ENCODE results near the gene GOLGA6L10.
"Not testable (repeated sequence)": the region's sequence is repeated elsewhere in the genome, so short reads cannot be mapped to it uniquely, and the experiment has no call there.

GOLGA6L10 gene

DNA sequence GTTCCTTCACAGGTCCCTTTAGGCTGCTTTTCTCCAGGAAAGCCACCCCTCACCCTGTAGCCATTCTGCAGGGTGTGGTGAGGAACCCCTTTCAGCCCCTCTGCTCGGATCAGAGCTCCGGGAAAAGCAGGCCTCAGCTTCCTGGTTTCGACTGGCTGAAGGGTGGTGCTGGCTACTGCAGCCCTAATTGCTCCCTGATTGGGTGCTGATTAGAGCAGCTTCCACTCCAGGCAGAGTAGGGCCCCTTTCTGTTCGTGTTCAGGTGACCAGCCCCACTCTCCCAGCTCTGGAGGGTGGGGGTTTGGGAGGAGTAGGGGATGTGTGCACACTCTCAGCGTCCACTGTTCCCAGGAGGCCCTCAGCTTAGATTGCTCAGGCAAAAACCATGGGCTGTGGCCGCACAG, 49.8 kb downstream of the GOLGA6L10 start:
- DNase-seq (ENCODE audit: low read depth): not testable (repeated sequence)

DNA sequence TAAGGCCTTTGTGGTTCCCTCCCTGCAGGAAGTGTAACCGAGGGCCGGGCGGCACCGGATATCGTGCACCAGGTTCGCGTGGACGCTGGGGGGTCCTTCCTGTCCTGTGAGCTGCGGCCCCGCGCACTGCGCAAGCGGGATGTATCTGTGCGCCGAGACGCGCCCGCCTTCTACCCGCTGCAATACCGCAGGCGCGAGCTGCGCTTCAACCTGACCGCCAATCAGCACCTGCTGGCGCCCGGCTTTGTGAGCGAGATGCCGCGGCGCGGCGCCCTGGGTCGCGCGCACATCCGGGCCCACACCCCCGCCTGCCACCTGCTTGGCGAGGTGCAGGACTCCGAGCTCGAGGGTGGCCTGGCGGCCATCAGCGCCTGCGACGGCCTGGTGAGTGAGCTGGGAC, 50.8 kb downstream of the GOLGA6L10 start:
- DNase-seq (ENCODE audit: low read depth): peak; percentile 54

DNA sequence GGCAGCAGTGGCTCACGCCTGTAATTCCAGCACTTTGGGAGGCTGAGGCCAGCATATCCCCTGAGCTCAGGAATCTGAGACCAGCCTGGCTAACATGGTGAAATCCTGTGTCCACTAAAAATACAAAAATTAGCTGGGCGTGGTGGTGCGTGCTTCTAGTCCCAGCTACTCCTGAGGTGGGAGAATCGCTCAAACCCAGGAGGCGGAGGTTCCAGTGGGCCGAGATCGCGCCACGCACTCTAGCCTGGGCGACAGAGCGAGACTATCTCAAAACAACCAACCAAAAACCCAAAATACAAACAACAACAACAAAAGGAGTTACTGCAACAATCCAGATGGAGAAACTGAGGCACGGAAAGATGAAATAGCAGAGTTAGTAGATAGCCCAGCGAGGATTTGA, 51.2 kb downstream of the GOLGA6L10 start:
- no peak for DNase-seq (ENCODE audit: low read depth)

DNA sequence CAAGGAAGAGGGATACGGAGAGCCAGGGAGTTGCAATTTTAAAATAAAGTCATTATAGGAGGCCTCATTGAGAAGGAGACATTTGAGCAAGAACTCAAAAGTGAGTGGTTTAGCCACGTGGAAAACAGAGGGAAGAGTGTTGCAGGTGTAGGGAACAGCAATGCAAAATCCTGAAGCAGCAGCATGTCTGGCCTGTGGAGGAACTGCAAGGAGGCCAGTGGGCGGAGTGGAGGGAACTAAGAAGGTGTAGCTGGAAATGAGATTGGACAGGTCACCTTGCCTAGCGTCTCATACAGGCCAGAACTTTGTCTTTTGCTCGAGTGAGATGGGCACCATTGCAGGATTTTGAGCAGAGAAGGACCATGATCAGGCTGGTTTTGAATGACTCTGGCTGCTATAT, 51.7 kb downstream of the GOLGA6L10 start:
- no peak for DNase-seq (ENCODE audit: low read depth)

DNA sequence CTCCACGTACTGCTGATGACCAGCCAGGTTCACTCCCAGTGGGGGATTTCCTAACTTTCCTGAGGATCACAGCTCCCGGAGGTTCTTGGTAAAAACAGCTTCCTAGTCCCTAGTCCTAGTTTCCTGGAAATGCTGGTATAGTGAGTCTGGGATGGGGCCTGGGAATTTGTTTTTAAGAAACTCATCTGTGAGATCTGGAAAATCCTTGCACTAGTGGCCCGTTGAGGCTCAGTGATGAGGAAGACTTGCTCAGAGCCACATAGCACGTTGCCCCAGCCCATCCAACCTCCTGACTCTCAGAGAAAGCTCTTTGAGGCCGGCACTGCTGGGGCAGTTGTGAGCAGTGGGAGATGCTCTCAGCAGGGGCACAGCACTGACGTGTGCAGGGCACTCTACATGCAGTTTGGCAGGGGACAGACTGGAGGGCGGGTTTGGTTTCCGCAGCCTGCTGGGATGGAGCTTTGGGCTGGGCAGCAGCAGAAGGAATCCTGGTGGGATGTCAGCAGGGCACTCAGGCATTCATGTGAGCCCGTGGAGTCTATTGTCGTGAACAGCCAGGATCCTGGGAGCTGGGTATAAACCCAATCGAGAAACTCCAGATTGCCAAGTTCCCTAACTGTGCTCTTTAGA, 55.1 kb downstream of the GOLGA6L10 start:
- DNase-seq (ENCODE audit: low read depth): no peak

DNA sequence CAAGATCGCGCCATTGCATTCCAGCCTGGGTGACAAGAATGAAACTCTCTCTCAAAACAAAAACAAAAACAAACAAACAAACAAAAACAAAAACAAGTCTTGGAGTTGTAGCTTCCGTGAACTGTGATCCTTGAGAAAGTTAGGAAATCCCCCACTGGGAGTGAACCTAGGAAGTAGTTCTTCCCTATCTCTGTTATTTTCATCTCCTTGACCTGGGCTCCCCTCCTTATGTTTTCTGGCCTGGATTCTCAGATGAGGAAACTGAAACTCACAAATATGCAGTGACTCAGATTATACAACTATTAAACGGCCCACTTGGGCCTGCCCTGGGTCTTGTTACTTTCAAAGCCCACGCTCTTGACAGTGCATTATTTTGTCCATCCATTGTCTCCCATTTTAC, 57.0 kb downstream of the GOLGA6L10 start:
- no peak for DNase-seq (ENCODE audit: low read depth)
